Measurements from ENCODE around the gene AKT1S1.

Gene AKT1S1

DNA sequence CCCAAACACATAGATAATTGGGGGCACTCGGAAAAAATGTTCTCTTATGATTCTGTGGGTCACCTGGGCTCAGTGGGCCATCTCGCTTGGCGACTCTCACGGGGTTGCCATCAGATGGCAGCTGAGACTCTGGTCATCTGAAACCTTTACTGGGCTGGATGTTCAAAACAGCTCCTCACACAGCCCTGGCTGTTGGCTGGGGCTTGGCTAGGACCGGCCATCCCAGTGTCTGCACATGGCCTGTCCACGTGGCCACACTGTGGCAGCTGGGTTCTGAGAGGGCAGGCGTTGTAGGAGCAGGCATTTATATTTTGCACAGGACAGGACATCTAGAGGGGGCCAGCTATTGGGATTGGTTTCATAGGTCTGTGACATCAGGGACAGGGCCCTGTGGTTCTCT, 43.6 kb downstream of the AKT1S1 start:
- no peak for DNase-seq

- no peak for DNase-seq
These were observed 44.6 kb downstream of the AKT1S1 start for GRCh38 chr19:49832556-49832955.

DNA sequence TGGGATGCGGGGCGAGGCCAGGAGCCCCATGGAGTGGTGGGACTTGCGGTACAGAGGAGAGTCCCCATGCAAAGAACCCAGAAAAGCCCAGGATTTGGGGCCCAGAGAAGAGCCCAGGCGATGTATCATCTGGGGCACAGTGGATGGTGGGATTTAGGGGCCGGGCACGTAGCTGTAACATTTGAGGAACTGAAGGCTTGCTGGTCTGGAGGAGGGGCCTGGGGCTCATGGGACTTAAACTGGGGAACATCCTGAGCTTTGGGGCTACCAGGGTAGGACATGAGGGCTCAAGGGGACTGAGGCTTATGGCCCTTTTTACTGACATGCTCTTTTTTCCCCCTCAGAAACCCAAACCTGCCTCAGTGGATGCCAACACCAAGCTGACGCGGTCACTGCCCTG, 45.6 kb downstream of the AKT1S1 start:
- no peak for DNase-seq

GRCh38 chr19:49830766-49831165, 46.4 kb downstream of the AKT1S1 start:
- DNase-seq: no peak

GRCh38 chr19:49829721-49830120, 47.4 kb downstream of the AKT1S1 start:
- DNase-seq: no peak

DNA sequence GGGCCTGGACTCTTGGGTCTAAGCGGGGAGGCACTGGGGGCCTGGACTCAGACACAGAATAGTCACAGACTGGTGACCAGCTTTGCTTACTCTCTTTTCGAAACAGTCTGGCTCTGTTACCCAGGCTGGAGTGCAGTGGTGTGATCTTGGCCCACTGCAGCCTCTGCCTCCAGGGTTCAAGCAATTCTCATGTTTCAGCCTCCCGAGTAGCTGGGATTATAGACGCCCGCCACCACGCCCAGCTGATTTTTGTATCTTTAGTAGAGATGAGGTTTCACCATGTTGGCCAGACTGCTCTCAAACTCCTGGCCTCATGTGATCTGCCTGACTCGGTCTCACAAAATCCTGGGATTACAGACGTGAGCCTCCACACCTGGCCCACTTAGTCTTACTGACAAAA, 48.0 kb downstream of the AKT1S1 start:
- DNase-seq: no peak

DNA sequence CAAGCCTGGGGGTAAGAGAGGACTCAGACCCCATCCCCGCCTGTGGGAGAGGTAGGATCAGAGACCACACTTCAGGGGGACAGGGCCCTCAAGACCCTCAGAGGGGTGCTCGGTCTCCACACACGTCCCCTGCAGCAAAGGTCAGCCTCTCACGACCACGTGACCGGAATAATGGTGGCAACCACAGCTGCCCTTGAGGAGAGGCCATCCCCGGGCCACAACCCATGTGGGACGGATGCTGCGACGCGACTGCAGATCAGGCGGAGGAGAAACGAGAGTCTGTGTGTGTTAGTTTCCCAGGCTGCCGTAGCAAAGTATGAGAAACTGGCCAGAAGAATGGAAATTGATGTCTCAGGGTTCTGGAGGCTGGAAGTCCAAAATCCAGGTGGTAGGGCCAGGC, 50.1 kb downstream of the AKT1S1 start:
- no peak for DNase-seq

DNA sequence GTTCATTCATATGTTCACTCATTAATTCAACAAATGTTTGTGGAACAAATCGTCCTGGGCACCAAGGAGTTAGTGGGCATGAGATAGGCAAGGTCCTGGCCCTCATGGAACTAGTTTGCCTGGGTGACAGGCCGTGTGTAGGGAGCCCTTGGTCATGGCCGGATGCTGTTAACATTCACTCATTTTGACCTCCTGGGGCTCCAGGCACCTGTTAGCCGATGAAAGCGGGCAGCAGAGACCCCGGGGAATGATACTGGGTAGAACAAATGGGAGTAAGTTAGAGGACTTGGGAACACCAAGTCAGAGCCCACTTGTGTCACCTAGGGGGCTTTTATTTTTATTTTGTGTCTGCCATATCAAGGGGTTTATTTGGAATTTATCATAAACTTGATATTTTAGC, 52.5 kb downstream of the AKT1S1 start:
- no peak for DNase-seq

DNA sequence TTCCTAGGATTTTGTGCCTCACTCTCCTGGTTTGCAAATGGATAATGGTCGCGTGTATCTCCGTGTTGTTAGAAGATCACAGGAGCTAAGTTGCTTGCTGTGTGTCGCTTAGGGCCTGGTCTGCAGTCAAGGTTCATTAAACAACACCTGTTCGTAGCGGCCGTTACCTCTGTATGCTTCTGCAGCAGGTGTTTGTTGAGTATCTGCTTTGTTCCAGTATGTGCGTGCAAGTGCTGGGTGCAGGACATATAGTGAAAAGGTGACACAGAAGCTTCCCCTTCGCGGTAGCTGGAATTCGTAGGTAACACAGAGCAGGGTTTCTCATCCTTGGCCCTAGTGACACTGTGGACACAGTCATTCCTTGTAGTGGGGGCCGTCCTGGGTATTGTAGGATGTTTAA, 53.7 kb downstream of the AKT1S1 start:
- peak; percentile 97 for DNase-seq

- peak; percentile 22 for DNase-seq
These were observed 57.0 kb downstream of the AKT1S1 start for GRCh38 chr19:49820125-49820524.

DNA sequence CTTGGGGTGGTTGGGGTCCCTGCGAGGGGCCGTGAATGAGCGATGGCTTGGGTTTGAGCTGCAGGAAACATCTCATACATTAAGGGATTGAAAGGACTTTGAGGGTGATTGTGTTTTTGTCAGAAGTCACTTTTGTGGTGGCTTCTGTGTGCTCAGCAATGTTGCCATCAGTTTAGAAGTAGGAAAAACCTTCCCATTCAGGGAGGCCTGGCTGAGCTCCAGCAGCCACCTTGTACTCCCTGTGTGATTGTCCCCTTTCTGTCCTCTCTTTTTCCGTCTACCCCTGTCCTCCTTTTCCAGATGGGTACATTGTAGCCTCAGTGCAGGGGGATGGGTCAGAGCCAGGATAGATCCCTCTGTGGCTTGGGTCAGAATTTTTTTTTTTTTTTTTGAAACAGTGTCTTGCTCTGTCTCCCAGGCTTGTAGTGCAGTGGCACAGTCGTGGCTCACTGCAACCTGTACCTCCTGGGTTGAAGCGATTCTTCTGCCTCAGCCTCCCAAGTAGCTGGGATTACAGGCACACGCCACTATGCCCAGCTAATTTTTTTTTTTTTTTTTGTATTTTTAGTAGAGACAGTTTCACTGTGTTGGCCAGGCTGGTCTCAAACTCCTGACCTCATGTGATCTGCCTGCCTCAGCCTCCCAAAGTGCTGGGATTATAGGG, 57.6 kb downstream of the AKT1S1 start:
- peak; percentile 24 for DNase-seq
